HCT116 (cell line): ENCODE data around the gene MPP7. TPM values are rescaled to one million over a fixed set of nuclear protein-coding genes. Genes with fewer than 3 reads are reported as not detected.

Experiments
- ATAC-seq: fragments of 200-7000 bp; cut with Tn5 transposase; 2 replicates; pipeline ENCODE4 v1.9.1; 2020; ENCODE audit warnings: mild to moderate bottlenecking, moderate library complexity
- BruUV-seq: library from RNA; stranded (reverse); fragments of 400-500 nt; replicated peaks from 2 replicates; lab custom pipeline; 2021; lab: Mats Ljungman, UMichigan
- CTCF ChIA-PET: fragments of 300-600 bp; sonication (Branson Sonifier 250); formaldehyde crosslinking; loops from one replicate; lab custom pipeline; 2021; ENCODE audit warnings: antibody characterized with exemption; lab: Charles Lee
- POLR2A ChIA-PET: fragments of 300-600, 350-600 bp; sonication (Branson Sonifier 250); formaldehyde crosslinking; loops from one replicate; lab custom pipeline; 2021; ENCODE audit warnings: antibody characterized with exemption; lab: Charles Lee
- RAD21 ChIA-PET, 2 experiments: fragments of 300-600 bp; sonication (Branson Sonifier 250); formaldehyde crosslinking; loops; one replicate each; lab custom pipeline; 2023; ENCODE audit warnings: low total read pairs in 2 of 2; ENCODE audit not compliant: uncharacterized antibody in 2 of 2, unreplicated experiment in 2 of 2, low non-redundant PET in 1 of 2; lab: Charles Lee
- DNase-seq: peaks from one replicate; pipeline ENCODE4 v3.0.0-alpha.2; 2010; ENCODE audit warnings: low read depth, low spot score
- H2AFZ ChIP-seq: fragments of 200-600 bp; shearing (Covaris generic), sonication (generic); 2 replicates; pipeline ENCODE4 v1.6.1; 2017; ENCODE audit warnings: low read depth, mixed run types, mixed read lengths, antibody characterized with exemption, low read length; ENCODE audit not compliant: poor library complexity, severe bottlenecking
- H3K27ac ChIP-seq: 2 replicates; pipeline ENCODE4 v1.5.1; 2012; ENCODE audit warnings: low read depth, low read length
- H3K27me3 ChIP-seq: fragments of 200-600 bp; sonication (generic); 2 replicates; pipeline ENCODE4 v1.6.1; 2016; ENCODE audit warnings: mixed run types, low read length, mixed read lengths; ENCODE audit not compliant: insufficient read depth
- H3K36me3 ChIP-seq, 2 experiments: fragments of 200-500 bp in 1 of 2; fragments of 200-600 bp in 1 of 2; sonication (Bioruptor generic) in 1 of 2; sonication (generic) in 1 of 2; 2 replicates each; pipeline versions ENCODE4 v1.5.1 to v1.6.1; 2014 to 2016; ENCODE audit warnings: low read length in 2 of 2, inconsistent platforms in 1 of 2, mixed read lengths in 1 of 2, mixed run types in 1 of 2; ENCODE audit not compliant: insufficient read depth in 2 of 2, control insufficient read depth in 1 of 2
- H3K4me1 ChIP-seq, 2 experiments: fragments of 200-600 bp in 1 of 2; sonication (generic) in 1 of 2; 2 replicates each; pipeline versions ENCODE4 v1.5.1 to v1.6.1; 2012 to 2017; ENCODE audit warnings: low read length in 2 of 2, inconsistent platforms in 1 of 2, mild to moderate bottlenecking in 1 of 2, mixed read lengths in 1 of 2, mixed run types in 1 of 2, moderate library complexity in 1 of 2; ENCODE audit not compliant: insufficient read depth in 2 of 2, control insufficient read depth in 1 of 2
- H3K4me2 ChIP-seq: fragments of 200-600 bp; sonication (generic); 2 replicates; pipeline ENCODE4 v1.6.1; 2017; ENCODE audit warnings: mixed run types, low read length, mixed read lengths
- H3K4me3 ChIP-seq, 2 experiments: fragments of 200-600 bp in 1 of 2; sonication (generic) in 1 of 2; replicated peaks in 1 of 2; 2 replicates each; pipeline ENCODE4 v1.5.1; 2011 to 2016; ENCODE audit warnings: low read length in 2 of 2, control low read depth in 1 of 2, low read depth in 1 of 2, mild to moderate bottlenecking in 1 of 2, mixed read lengths in 1 of 2, mixed run types in 1 of 2
- H3K79me2 ChIP-seq: fragments of 200-600 bp; sonication (generic); 2 replicates; pipeline ENCODE4 v1.6.1; 2017; ENCODE audit warnings: mild to moderate bottlenecking, mixed run types, low read length, moderate library complexity, mixed read lengths; ENCODE audit not compliant: insufficient read depth
- H3K9ac ChIP-seq: fragments of 200-600 bp; sonication (generic); 2 replicates; pipeline ENCODE4 v1.6.1; 2016; ENCODE audit warnings: low read length, mixed read lengths
- H3K9me2 ChIP-seq: fragments of 200-600 bp; sonication (generic), shearing (Covaris generic); 2 replicates; pipeline ENCODE4 v1.6.1; 2017; ENCODE audit warnings: mixed run types, mild to moderate bottlenecking, moderate library complexity; ENCODE audit not compliant: insufficient read depth
- H3K9me3 ChIP-seq, 2 experiments: fragments of 200-500 bp in 1 of 2; fragments of 200-600 bp in 1 of 2; sonication (Bioruptor generic) in 1 of 2; sonication (generic) in 1 of 2; 2 replicates each; pipeline ENCODE4 v1.6.1; 2014 to 2017; ENCODE audit warnings: low read length in 2 of 2, mixed read lengths in 2 of 2, inconsistent platforms in 1 of 2, low read depth in 1 of 2, mild to moderate bottlenecking in 1 of 2, mixed run types in 1 of 2, moderate library complexity in 1 of 2; ENCODE audit not compliant: control insufficient read depth in 1 of 2, insufficient read depth in 1 of 2
- H4K20me1 ChIP-seq: fragments of 200-600 bp; sonication (generic), shearing (Covaris generic); 2 replicates; pipeline ENCODE4 v1.6.1; 2017; ENCODE audit warnings: mixed run types, mild to moderate bottlenecking, moderate library complexity; ENCODE audit not compliant: insufficient read depth
- CBX3 ChIP-seq: IDR thresholded peaks from 2 replicates; pipeline ENCODE4 v1.6.1; 2012; ENCODE audit warnings: low read depth
- CEBPB ChIP-seq: IDR thresholded peaks from 2 replicates; pipeline ENCODE4 v1.6.1; 2012; ENCODE audit warnings: low read depth
- ELF1 ChIP-seq: IDR thresholded peaks from 2 replicates; pipeline ENCODE4 v1.6.1; 2012; ENCODE audit warnings: low read depth, borderline replicate concordance
- EZH2 ChIP-seq: fragments of 200-600 bp; sonication (generic); IDR thresholded peaks from 2 replicates; pipeline ENCODE4 v1.6.1; 2017; ENCODE audit warnings: antibody characterized with exemption, mixed run types
- EZH2phosphoT487 ChIP-seq: fragments of 200-600 bp; IDR thresholded peaks from 2 replicates; pipeline ENCODE4 v1.6.1; 2018; ENCODE audit warnings: antibody characterized with exemption, borderline replicate concordance
- FOSL1 ChIP-seq: IDR thresholded peaks from 2 replicates; pipeline ENCODE4 v1.6.1; 2012; ENCODE audit warnings: low read depth
- JUND ChIP-seq: IDR thresholded peaks from 2 replicates; pipeline ENCODE4 v1.6.1; 2012
- POLR2A ChIP-seq: IDR thresholded peaks from 2 replicates; pipeline ENCODE4 v1.7.0; 2011; ENCODE audit warnings: borderline replicate concordance; ENCODE audit not compliant: insufficient read depth, insufficient read length; ENCODE audit errors: extremely low read depth
- POLR2AphosphoS5 ChIP-seq: IDR thresholded peaks from 2 replicates; pipeline ENCODE4 v1.6.1; 2011; ENCODE audit warnings: mild to moderate bottlenecking, low read depth, low read length, moderate library complexity
- RAD21 ChIP-seq: IDR thresholded peaks from 2 replicates; pipeline ENCODE4 v1.6.1; 2012; ENCODE audit warnings: low read depth, mild to moderate bottlenecking
- SIN3A ChIP-seq: IDR thresholded peaks from 2 replicates; pipeline ENCODE4 v1.6.1; 2012; ENCODE audit warnings: low read depth
- SP1 ChIP-seq: IDR thresholded peaks from 2 replicates; pipeline ENCODE4 v1.6.1; 2012; ENCODE audit warnings: low read depth
- SRF ChIP-seq: IDR thresholded peaks from 2 replicates; pipeline ENCODE4 v1.6.1; 2012; ENCODE audit warnings: low read depth
- TCF7L2 ChIP-seq: IDR thresholded peaks from 2 replicates; pipeline ENCODE4 v1.7.0; 2011; ENCODE audit warnings: borderline replicate concordance, inconsistent platforms; ENCODE audit not compliant: insufficient read depth, insufficient read length; ENCODE audit errors: extremely low read depth
- YY1 ChIP-seq: IDR thresholded peaks from 2 replicates; pipeline ENCODE4 v1.6.1; 2011; ENCODE audit warnings: low read length, low read depth, moderate library complexity, mild to moderate bottlenecking; ENCODE audit not compliant: insufficient replicate concordance; ENCODE audit errors: extremely low read depth
- ZFX ChIP-seq: fragments of 450-650 bp; IDR thresholded peaks from 2 replicates; pipeline ENCODE4 v1.6.1; 2017
- ZNF274 ChIP-seq: fragments of 200-500 bp; sonication (Bioruptor generic); IDR thresholded peaks from 2 replicates; pipeline ENCODE4 v1.6.1; 2014; ENCODE audit warnings: mild to moderate bottlenecking, low read depth, low read length, inconsistent platforms
- intact Hi-C: fragments of 100-400 bp; cut with micrococcal nuclease; formaldehyde crosslinking; loops from 2 replicates; pipeline ENCODE4 v1.10.0; 2022
- total RNA-seq: library from RNA; stranded (reverse); gene quantifications from one replicate; pipeline ENCODE4 v1.2.1, GENCODE V29; 2021; ENCODE audit not compliant: unreplicated experiment
- TF ChIP-seq, protein P1 (sequence below): IDR thresholded peaks from 2 replicates; pipeline ENCODE4 v1.6.1; 2011; ENCODE audit warnings: mild to moderate bottlenecking, low read length, moderate library complexity; ENCODE audit not compliant: insufficient replicate concordance; ENCODE audit errors: extremely low read depth
- TF ChIP-seq, protein P2 (sequence below): IDR thresholded peaks from 2 replicates; pipeline ENCODE4 v1.6.1; 2012
- TF ChIP-seq, protein P3 (sequence below), 3 experiments: fragments of 200-600 bp in 1 of 3; sonication (generic) in 1 of 3; IDR thresholded peaks in 2 of 3; conservative IDR thresholded peaks in 1 of 3; 2 replicates each; pipeline ENCODE4 v1.5.1; 2012 to 2017; ENCODE audit warnings: low read depth in 2 of 3, low read length in 2 of 3, antibody characterized with exemption in 1 of 3, borderline replicate concordance in 1 of 3, control low read depth in 1 of 3, mild to moderate bottlenecking in 1 of 3, mixed read lengths in 1 of 3, mixed run types in 1 of 3, moderate library complexity in 1 of 3; ENCODE audit not compliant: insufficient read depth in 1 of 3
- TF ChIP-seq, protein P4 (sequence below): IDR thresholded peaks from 2 replicates; pipeline ENCODE4 v1.6.1; 2012

Gene MPP7
- total RNA-seq, 1 experiment from 2014 or later: 64.5 TPM

DNA sequence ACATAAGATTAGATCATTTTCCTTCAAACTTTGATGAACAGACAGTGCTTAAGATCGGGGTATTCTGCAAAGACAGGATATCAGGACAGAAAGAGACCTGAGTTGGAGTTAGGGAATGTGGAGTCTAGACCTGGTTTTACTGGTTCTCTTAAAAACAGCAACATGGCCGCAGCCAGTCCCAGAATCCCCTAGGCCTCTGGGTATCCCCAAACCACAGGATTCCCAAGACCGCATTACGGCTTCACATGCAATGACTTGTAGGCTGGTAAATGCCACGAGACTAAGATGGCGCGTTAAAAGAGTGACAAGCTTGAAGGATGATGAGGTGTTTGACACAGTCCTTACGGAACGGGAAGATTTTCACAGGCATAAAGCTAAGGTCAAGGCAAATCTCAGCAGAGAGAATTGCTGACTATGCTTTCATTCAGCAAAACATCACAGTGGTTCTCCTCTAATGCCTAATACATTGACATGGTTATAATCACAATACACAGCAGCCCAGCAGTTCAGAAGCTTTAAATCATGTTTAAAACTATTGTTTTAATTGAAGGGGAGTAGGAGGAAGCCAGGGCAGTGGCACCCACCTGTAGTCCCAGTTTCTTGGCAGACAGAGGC is 32.9 kb downstream of the MPP7 start (continued):
- TF ChIP-seq ZFX (no peak), CEBPB (no peak), RAD21 (no peak), ZNF274 (no peak), JUND (no peak), EZH2phosphoT487 (no peak)
- TF ChIP-seq, protein P1, sequence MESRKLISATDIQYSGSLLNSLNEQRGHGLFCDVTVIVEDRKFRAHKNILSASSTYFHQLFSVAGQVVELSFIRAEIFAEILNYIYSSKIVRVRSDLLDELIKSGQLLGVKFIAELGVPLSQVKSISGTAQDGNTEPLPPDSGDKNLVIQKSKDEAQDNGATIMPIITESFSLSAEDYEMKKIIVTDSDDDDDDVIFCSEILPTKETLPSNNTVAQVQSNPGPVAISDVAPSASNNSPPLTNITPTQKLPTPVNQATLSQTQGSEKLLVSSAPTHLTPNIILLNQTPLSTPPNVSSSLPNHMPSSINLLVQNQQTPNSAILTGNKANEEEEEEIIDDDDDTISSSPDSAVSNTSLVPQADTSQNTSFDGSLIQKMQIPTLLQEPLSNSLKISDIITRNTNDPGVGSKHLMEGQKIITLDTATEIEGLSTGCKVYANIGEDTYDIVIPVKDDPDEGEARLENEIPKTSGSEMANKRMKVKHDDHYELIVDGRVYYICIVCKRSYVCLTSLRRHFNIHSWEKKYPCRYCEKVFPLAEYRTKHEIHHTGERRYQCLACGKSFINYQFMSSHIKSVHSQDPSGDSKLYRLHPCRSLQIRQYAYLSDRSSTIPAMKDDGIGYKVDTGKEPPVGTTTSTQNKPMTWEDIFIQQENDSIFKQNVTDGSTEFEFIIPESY: no peak
- TF ChIP-seq, protein P2, sequence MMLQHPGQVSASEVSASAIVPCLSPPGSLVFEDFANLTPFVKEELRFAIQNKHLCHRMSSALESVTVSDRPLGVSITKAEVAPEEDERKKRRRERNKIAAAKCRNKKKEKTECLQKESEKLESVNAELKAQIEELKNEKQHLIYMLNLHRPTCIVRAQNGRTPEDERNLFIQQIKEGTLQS: no peak

DNA sequence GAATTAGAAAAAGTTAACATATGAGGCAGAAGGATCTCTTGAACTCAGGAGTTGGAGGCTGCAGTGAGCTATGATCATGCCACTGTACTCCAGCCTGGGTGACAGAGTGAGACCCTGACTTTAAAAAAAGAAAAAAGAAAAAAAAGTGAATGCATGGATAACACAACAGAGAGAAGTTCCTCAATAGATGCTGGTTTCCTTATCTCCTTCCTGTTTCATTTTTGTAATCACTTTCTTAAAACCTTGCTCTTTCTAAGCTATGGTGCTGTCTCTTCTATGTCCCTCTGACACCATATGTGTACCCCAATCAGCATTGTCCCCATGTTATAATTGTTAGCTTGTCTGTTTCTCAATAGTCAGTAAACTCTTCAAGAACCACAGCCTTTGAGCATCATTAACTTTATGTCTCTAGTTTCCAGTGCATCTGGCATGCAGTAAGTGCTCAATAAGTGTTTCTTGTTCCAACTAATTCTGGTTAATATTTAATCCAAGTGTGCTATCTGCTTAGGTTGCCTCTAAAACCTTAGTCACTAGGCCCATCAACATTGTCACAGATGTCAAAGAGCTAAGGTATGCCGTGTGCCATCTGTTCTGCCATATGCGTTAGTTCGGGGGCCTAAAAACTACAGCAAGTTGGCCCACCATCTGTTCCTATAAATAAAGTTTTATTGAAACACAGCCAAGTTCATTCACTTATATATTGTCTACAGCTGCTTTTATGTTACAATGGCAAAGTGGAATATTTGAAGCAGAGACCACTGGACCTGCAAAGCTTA is 36.2 kb downstream of the MPP7 start:
- Histone ChIP-seq H3K9me2 (no peaks in the 10 kb centered on the region), H3K27ac (no peak overlapping the region), H3K9ac (no peak overlapping the region), H3K4me2 (no peak overlapping the region), H3K79me2 (peaks cover 7% of the 10 kb centered on the region), H3K9me3 (no peaks in the 10 kb centered on the region), H2AFZ (no peak overlapping the region), H3K36me3 (no peaks in the 10 kb centered on the region), H4K20me1 (no peaks in the 10 kb centered on the region), H3K4me3 (no peak overlapping the region), H3K27me3 (no peaks in the 10 kb centered on the region), H3K4me1 (no peaks in the 10 kb centered on the region; a peak in 1 of 4 replicates)
- POLR2A ChIA-PET: no interaction called here
- CTCF ChIA-PET: interaction anchor here (1.3 kb wide), 1 partner anchor 37 kb away, joined by 3 read pairs; the partner anchor contains the start of gene MPP7
- DNase-seq: no peak
- no TSS peak for BruUV-seq
- RAD21 ChIA-PET: no interaction called here
- ATAC-seq: no peak
- intact Hi-C loops: no loop called here
- TF ChIP-seq SIN3A (no peak), EZH2 (no peak), ZFX (no peak), SP1 (no peak), JUND (no peak), ZNF274 (no peak), EZH2phosphoT487 (no peak), ELF1 (no peak), TCF7L2 (no peak), FOSL1 (no peak), CBX3 (no peak), POLR2AphosphoS5 (no peak), SRF (no peak), POLR2A (no peak), YY1 (no peak), RAD21 (no peak), CEBPB (no peak)
- TF ChIP-seq, protein P3, sequence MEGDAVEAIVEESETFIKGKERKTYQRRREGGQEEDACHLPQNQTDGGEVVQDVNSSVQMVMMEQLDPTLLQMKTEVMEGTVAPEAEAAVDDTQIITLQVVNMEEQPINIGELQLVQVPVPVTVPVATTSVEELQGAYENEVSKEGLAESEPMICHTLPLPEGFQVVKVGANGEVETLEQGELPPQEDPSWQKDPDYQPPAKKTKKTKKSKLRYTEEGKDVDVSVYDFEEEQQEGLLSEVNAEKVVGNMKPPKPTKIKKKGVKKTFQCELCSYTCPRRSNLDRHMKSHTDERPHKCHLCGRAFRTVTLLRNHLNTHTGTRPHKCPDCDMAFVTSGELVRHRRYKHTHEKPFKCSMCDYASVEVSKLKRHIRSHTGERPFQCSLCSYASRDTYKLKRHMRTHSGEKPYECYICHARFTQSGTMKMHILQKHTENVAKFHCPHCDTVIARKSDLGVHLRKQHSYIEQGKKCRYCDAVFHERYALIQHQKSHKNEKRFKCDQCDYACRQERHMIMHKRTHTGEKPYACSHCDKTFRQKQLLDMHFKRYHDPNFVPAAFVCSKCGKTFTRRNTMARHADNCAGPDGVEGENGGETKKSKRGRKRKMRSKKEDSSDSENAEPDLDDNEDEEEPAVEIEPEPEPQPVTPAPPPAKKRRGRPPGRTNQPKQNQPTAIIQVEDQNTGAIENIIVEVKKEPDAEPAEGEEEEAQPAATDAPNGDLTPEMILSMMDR (IDR thresholded peaks at IDR 0.05 in 2 of 3, conservative IDR thresholded peaks at IDR 0.05 in 1 of 3; ENCODE audit: borderline replicate concordance in 1 of 3, insufficient read depth in 1 of 3, low read depth in 2 of 3, low read length in 2 of 3): no peak
- TF ChIP-seq, protein P4, sequence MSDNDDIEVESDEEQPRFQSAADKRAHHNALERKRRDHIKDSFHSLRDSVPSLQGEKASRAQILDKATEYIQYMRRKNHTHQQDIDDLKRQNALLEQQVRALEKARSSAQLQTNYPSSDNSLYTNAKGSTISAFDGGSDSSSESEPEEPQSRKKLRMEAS: no peak
